GM20000 (cell line): ENCODE results near the gene LMX1B.
"Not testable (repeated sequence)": the region's sequence is repeated elsewhere in the genome, so short reads cannot be mapped to it uniquely, and the experiment has no call there.

Source experiments
- DNase-seq: peaks from one replicate; pipeline ENCODE4 v3.0.0; 2012; ENCODE audit warnings: low spot score
- TF ChIP-seq, protein P1 (sequence below): IDR thresholded peaks from 2 replicates; pipeline ENCODE4 v1.5.1; 2012; ENCODE audit warnings: mild to moderate bottlenecking, control low read depth; ENCODE audit errors: extremely low read depth, missing control alignments

Gene LMX1B

DNA sequence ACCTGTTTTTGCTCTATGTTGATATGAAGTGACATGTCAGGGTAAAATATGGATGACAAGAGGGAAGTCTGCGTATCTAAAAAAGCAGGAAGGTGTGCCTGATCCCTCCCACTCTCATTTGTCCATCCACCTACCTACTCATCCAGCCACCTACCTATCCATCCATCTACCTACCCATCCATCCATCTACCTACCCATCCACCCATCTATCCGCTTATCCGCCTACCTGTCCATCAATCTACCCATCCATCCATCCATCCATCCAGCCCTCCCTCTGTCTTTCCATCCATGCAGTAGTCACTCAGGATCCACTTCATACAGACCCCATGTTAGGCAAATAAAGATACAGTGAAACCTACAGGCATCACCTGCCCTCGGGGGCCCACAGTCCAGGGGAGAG is 32.4 kb downstream of the LMX1B start:
- DNase-seq = no peak
- TF ChIP-seq, protein P1, sequence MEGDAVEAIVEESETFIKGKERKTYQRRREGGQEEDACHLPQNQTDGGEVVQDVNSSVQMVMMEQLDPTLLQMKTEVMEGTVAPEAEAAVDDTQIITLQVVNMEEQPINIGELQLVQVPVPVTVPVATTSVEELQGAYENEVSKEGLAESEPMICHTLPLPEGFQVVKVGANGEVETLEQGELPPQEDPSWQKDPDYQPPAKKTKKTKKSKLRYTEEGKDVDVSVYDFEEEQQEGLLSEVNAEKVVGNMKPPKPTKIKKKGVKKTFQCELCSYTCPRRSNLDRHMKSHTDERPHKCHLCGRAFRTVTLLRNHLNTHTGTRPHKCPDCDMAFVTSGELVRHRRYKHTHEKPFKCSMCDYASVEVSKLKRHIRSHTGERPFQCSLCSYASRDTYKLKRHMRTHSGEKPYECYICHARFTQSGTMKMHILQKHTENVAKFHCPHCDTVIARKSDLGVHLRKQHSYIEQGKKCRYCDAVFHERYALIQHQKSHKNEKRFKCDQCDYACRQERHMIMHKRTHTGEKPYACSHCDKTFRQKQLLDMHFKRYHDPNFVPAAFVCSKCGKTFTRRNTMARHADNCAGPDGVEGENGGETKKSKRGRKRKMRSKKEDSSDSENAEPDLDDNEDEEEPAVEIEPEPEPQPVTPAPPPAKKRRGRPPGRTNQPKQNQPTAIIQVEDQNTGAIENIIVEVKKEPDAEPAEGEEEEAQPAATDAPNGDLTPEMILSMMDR = no peak

DNA sequence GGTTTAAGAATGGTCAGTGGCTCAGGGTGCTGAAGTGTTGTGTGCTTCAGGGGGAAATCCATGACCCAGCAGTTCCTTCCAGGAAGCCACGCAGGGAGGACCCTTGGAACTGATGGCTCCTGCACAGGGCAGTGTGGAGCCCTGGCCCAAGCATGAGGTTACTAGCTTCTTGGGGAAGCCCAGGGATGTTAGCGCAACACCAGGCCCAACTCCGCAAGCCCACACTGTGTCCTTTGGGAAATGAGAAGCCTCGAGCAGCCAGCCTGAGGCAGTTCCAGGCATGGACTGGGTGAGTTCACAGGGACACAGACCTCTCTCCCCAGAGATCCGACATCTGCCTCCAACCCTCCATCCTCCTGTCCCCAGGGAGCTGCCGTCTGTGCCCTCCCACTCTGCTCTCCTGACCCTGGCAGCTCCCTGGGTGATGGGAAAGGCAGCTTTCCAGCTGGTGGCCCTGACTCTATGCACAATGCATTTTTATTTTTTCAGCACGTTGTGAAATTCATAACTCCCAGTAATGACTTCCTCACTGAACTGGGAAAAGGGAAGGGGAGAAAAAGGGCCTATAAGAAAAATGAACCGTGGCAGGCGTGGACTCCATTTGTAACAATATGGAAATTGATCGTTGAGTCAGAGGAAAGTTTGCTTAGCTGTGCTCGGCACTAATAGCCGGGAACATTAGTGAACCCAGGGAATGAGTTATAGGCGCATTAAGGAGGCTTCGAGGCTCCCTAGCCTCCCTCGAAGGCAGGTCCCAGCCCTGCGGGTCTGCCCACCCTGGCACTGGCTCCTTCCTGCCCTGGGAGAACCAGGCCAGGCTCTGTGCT is 34.1 kb downstream of the LMX1B start:
- TF ChIP-seq, protein P1 = no peak
- no peak for DNase-seq

DNA sequence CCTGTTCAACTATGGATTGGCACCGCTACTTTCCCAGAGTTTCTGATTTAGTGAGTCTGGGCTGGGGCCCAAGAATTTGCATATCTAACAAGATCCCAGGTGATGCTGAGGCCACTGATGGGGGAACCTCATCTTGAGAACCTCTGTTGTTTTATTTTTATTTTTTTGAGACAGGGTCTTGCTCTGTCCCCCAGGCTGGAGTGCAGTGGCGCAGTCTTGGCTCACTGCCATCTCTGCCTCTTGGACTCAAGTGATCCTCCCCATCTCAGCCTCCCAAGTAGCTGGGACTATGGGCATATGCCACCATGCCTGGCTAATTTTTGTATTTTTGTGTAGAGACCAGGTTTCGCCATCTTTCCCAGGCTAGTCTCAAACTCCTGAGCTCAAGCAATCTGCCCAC is 35.7 kb downstream of the LMX1B start:
- TF ChIP-seq, protein P1 = no peak

DNA sequence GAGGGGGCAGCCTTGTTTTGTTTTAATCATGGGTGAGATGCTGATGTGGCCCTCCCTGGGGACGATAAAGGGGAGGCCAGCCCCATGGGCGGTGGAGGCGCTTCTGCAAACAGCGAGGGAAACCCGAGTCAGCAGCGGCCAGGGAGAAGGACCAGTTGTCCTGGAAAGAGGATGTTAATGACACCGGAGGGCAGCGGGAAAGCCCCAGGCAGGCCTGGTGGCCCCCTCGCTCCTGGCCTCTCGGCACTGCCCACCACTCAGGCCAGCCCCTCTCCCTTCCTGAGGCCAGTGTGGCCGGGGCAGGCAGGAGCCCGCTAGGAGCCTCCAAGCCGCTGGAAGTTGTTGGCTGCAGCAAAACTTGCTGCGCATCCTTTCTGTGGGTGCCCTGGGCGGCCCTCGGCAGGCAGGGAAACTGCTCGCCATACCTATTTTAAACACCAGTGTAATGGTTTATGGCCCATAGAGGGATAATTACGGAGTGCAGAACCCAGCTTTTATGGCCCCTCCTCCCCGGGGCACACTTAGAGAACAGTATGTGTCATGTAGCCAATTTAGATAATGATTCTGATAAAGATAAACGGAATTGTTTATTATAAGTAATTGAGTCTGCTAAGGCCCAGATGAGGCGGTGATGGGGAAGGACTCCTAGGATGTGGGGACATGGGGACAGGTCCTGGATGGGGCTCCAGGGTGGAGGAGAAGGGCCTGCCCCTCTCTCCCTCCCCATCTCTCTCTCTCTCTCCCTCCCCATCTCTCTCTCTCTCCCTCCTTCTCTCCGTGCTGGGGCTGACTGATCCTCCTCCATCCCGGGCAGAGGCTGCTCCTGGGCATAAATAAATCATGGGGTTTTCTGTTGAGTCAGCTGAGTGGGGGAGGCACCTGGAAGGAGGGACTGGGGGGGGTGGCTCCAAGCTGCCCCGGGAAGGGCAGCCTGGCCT is 36.9 kb downstream of the LMX1B start:
- no peak for DNase-seq
- TF ChIP-seq, protein P1 = no peak

More for the DNA sequence above, 35.7 kb downstream of the LMX1B start:
- no peak for DNase-seq

- TF ChIP-seq, protein P1 = no peak
Measured at GRCh38 chr9:126652140-126652582, 38.4 kb downstream of the LMX1B start.

GRCh38 chr9:126654124-126654523 is 40.4 kb downstream of the LMX1B start:
- no peak for DNase-seq
- TF ChIP-seq, protein P1 = no peak

More at GRCh38 chr9:126652140-126652582, 38.4 kb downstream of the LMX1B start:
- no peak for DNase-seq

DNA sequence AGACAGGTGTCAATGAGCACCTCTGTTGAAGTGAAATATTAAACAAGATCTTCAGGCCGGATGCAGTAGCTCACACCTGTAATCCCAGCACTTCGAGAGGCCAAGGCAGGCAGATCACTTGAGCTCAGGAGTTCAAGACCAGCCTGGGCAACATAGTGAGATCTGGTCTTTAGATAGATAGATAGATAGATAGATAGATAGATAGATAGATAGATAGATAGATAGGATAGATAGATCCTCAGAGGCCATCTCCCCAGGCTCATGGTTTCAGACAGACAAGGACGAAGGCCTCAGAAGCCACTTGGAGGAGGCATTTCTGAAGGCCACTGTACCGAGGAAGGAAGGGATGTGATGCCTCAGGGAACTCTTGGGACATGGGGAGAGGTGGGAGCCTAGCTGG is 42.5 kb downstream of the LMX1B start:
- not testable (repeated sequence) for DNase-seq
